ENCODE data around the gene COL5A1. TPM values are rescaled to one million over a fixed set of nuclear protein-coding genes. Genes with fewer than 3 reads are reported as not detected.

COL5A1 gene
- total and polyA plus RNA-seq, 2 donors from 2014 or later: 2.4 to 23.8 TPM

- H3K4me1 ChIP-seq (ENCODE audit: control insufficient read depth in 2 of 3, insufficient read depth in 2 of 3, low read depth in 1 of 3, low read length in 3 of 3): no peaks in the 10 kb centered on the region
- no peaks in the 10 kb centered on the region for H3K36me3 ChIP-seq (ENCODE audit: control insufficient read depth in 2 of 3, insufficient read depth in 3 of 3, low read length in 3 of 3)
- no peaks in the 10 kb centered on the region for H3K9me3 ChIP-seq (ENCODE audit: control insufficient read depth in 2 of 3, insufficient read depth in 1 of 3, low read length in 3 of 3)
- H3K9ac ChIP-seq (ENCODE audit: low read length in 3 of 3): no peak overlapping the region
- no peak overlapping the region for H3K27ac ChIP-seq (ENCODE audit: low read depth in 2 of 2, low read length in 2 of 2)
- no peak overlapping the region for H3K4me3 ChIP-seq (ENCODE audit: low read length in 3 of 3)
- FAIRE-seq: no peak
- DNase-seq: no peak
- H3K27me3 ChIP-seq (ENCODE audit: control insufficient read depth, insufficient read depth, low read length): no peaks in the 10 kb centered on the region
- intact Hi-C loops (cut with DNase I): no loop called here
- no peak for TF ChIP-seq CTCF (IDR thresholded peaks at IDR 0.05; ENCODE audit: borderline replicate concordance, extremely low read depth, insufficient read depth)
These were observed 90.1 kb downstream of the COL5A1 start for GRCh38 chr9:134731497-134732391.

- H3K27me3 ChIP-seq (ENCODE audit: control insufficient read depth, insufficient read depth, low read length): no peaks in the 10 kb centered on the region
- H3K9ac ChIP-seq (ENCODE audit: low read length in 3 of 3): no peak overlapping the region
- no peak overlapping the region for H3K4me3 ChIP-seq (ENCODE audit: low read length in 3 of 3)
- no peaks in the 10 kb centered on the region for H3K4me1 ChIP-seq (ENCODE audit: control insufficient read depth in 2 of 3, insufficient read depth in 2 of 3, low read depth in 1 of 3, low read length in 3 of 3)
- H3K9me3 ChIP-seq (ENCODE audit: control insufficient read depth in 2 of 3, insufficient read depth in 1 of 3, low read length in 3 of 3): no peaks in the 10 kb centered on the region
- no peak overlapping the region for H3K27ac ChIP-seq (ENCODE audit: low read depth in 2 of 2, low read length in 2 of 2)
- DNase-seq (no peak), FAIRE-seq (no peak)
- TF ChIP-seq CTCF (IDR thresholded peaks at IDR 0.05; ENCODE audit: borderline replicate concordance, extremely low read depth, insufficient read depth): no peak
- intact Hi-C loops (cut with DNase I): no loop called here
- H3K36me3 ChIP-seq (ENCODE audit: control insufficient read depth in 2 of 3, insufficient read depth in 3 of 3, low read length in 3 of 3): no peaks in the 10 kb centered on the region
These were observed 90.9 kb downstream of the COL5A1 start for GRCh38 chr9:134732392-134733110.

GRCh38 chr9:134733480-134734232 lies 92.1 kb downstream of the COL5A1 start:
- no peak overlapping the region for H3K27ac ChIP-seq (ENCODE audit: low read depth in 2 of 2, low read length in 2 of 2)
- TF ChIP-seq CTCF (IDR thresholded peaks at IDR 0.05; ENCODE audit: borderline replicate concordance, extremely low read depth, insufficient read depth): no peak
- H3K36me3 ChIP-seq (ENCODE audit: control insufficient read depth in 2 of 3, insufficient read depth in 3 of 3, low read length in 3 of 3): no peaks in the 10 kb centered on the region
- no peaks in the 10 kb centered on the region for H3K4me1 ChIP-seq (ENCODE audit: control insufficient read depth in 2 of 3, insufficient read depth in 2 of 3, low read depth in 1 of 3, low read length in 3 of 3)
- no peak overlapping the region for H3K4me3 ChIP-seq (ENCODE audit: low read length in 3 of 3)
- no peaks in the 10 kb centered on the region for H3K9me3 ChIP-seq (ENCODE audit: control insufficient read depth in 2 of 3, insufficient read depth in 1 of 3, low read length in 3 of 3)
- no peak overlapping the region for H3K9ac ChIP-seq (ENCODE audit: low read length in 3 of 3)
- H3K27me3 ChIP-seq (ENCODE audit: control insufficient read depth, insufficient read depth, low read length): no peaks in the 10 kb centered on the region
- DNase-seq (no peak), FAIRE-seq (no peak)
- intact Hi-C loops (cut with DNase I): no loop called here
